ENCODE measurements around the gene PCDHA12. TPM values are rescaled to one million over a fixed set of nuclear protein-coding genes. Genes with fewer than 3 reads are reported as not detected.
"Not testable (repeated sequence)": the region's sequence is repeated elsewhere in the genome, so short reads cannot be mapped to it uniquely, and the experiment has no call there.

Gene PCDHA12
- total and polyA plus RNA-seq, 9 of the 15 experiments (the other 6 are each of a cell fraction or from before 2014, with no cell fraction given), result not detected

DNA sequence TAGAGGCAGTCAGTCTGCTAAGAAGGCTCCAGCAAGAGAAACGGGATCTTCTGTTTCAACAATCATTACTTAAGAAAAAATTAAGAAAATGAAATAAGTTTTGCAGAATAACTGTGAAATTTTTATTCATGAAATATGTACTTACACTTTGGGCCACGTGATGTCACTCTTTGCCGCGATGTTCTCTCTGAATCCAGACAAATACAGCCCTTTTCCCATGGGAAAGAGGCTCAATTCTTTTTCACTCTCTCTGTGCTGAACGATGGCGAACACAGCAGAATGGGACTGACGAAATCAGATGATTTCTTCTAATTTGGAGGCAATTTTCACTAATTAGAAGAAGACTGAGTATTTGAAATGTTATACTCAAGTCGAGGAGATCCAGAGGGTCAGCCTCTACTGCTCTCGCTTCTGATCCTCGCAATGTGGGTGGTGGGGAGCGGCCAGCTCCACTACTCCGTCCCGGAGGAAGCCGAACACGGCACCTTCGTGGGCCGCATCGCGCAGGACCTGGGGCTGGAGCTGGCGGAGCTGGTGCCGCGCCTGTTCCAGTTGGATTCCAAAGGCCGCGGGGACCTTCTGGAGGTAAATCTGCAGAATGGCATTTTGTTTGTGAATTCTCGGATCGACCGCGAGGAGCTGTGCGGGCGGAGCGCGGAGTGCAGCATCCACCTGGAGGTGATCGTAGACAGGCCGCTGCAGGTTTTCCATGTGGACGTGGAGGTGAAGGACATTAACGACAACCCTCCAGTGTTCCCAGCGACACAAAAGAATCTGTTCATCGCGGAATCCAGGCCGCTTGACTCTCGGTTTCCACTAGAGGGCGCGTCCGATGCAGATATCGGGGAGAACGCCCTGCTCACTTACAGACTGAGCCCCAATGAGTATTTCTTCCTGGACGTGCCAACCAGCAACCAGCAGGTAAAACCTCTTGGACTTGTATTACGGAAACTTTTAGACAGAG is 26.7 kb upstream of the PCDHA12 start, which contains the start of gene PCDHA9:
TSS of gene PCDHA9 (plus strand) at position 244 of the 964 bp plus-strand sequence. CDS start at position 358, 114 bp downstream.
- ATAC-seq, result peak; percentile 61; the same call in 1 of the 3 replicates
- in situ Hi-C loops (cut with MboI); H4K20me1 ChIP-seq (replicated peaks; ENCODE audit: control insufficient read depth, insufficient read depth, low read length): not testable (repeated sequence)

GRCh38 chr5:140849831-140850634 is 25.1 kb upstream of the PCDHA12 start:
- not testable (repeated sequence) for FAIRE-seq

More for the DNA sequence above, 26.7 kb upstream of the PCDHA12 start, which contains the start of gene PCDHA9:
- H3K4me1 ChIP-seq (replicated peaks in 1 of 2; ENCODE audit: control insufficient read depth in 2 of 2, insufficient read depth in 2 of 2, low read length in 2 of 2); H3K9me3 ChIP-seq (replicated peaks; ENCODE audit: control insufficient read depth, insufficient read depth, low read depth, low read length); H3K4me3 ChIP-seq; CTCF ChIA-PET (ENCODE audit: low intra/inter-chr PET ratio); POLR2A ChIA-PET; intact Hi-C loops (cut with micrococcal nuclease); H3K4me2 ChIP-seq (ENCODE audit: insufficient read depth, low read length); H3K9me1 ChIP-seq (ENCODE audit: control insufficient read depth, insufficient read depth, low read length); H3K27ac ChIP-seq (ENCODE audit: extremely low read depth, low read depth, low read length); BruUV-seq (replicated peaks); H2AFZ ChIP-seq (ENCODE audit: low read depth, low read length); FAIRE-seq; H3K27me3 ChIP-seq (ENCODE audit: control insufficient read depth in 2 of 2, insufficient read depth in 2 of 2, low read length in 2 of 2); DNase-seq (ENCODE audit: extremely low read depth in 1 of 4, low spot score in 3 of 4); H3K36me3 ChIP-seq (ENCODE audit: control insufficient read depth, insufficient read depth, low read length); H3K79me2 ChIP-seq (ENCODE audit: control insufficient read depth, insufficient read depth, low read length); H3K9ac ChIP-seq (ENCODE audit: insufficient read depth in 1 of 2, low read depth in 2 of 2, low read length in 2 of 2): not testable (repeated sequence)
- TF ChIP-seq, protein P1, sequence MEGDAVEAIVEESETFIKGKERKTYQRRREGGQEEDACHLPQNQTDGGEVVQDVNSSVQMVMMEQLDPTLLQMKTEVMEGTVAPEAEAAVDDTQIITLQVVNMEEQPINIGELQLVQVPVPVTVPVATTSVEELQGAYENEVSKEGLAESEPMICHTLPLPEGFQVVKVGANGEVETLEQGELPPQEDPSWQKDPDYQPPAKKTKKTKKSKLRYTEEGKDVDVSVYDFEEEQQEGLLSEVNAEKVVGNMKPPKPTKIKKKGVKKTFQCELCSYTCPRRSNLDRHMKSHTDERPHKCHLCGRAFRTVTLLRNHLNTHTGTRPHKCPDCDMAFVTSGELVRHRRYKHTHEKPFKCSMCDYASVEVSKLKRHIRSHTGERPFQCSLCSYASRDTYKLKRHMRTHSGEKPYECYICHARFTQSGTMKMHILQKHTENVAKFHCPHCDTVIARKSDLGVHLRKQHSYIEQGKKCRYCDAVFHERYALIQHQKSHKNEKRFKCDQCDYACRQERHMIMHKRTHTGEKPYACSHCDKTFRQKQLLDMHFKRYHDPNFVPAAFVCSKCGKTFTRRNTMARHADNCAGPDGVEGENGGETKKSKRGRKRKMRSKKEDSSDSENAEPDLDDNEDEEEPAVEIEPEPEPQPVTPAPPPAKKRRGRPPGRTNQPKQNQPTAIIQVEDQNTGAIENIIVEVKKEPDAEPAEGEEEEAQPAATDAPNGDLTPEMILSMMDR (IDR thresholded peaks at IDR 0.05 in 2 of 3, conservative IDR thresholded peaks at IDR 0.05 in 1 of 3; ENCODE audit: insufficient read depth in 2 of 3, low read depth in 1 of 3, low read length in 3 of 3), result peak in 1 of 3 experiments; percentile 14; a peak in 1 of 6 replicates
- 15% methylated on average over 29 of the region's 48 CpGs for WGBS (ENCODE audit: insufficient coverage, low coverage, missing lambda C conversion rate)

More at GRCh38 chr5:140849831-140850634, 25.1 kb upstream of the PCDHA12 start:
- H3K79me2 ChIP-seq (ENCODE audit: control insufficient read depth, insufficient read depth, low read length); in situ Hi-C loops (cut with MboI); ATAC-seq; H3K4me3 ChIP-seq; intact Hi-C loops (cut with micrococcal nuclease); H2AFZ ChIP-seq (ENCODE audit: low read depth, low read length); H3K9me1 ChIP-seq (ENCODE audit: control insufficient read depth, insufficient read depth, low read length); POLR2A ChIA-PET; H3K36me3 ChIP-seq (ENCODE audit: control insufficient read depth, insufficient read depth, low read length); CTCF ChIA-PET (ENCODE audit: low intra/inter-chr PET ratio); H3K4me1 ChIP-seq (replicated peaks in 1 of 2; ENCODE audit: control insufficient read depth in 2 of 2, insufficient read depth in 2 of 2, low read length in 2 of 2); H4K20me1 ChIP-seq (replicated peaks; ENCODE audit: control insufficient read depth, insufficient read depth, low read length); DNase-seq (ENCODE audit: extremely low read depth in 1 of 4, low spot score in 3 of 4); H3K4me2 ChIP-seq (ENCODE audit: insufficient read depth, low read length); H3K9me3 ChIP-seq (replicated peaks; ENCODE audit: control insufficient read depth, insufficient read depth, low read depth, low read length); BruUV-seq (replicated peaks); H3K27me3 ChIP-seq (ENCODE audit: control insufficient read depth in 2 of 2, insufficient read depth in 2 of 2, low read length in 2 of 2); H3K27ac ChIP-seq (ENCODE audit: extremely low read depth, low read depth, low read length); H3K9ac ChIP-seq (ENCODE audit: insufficient read depth in 1 of 2, low read depth in 2 of 2, low read length in 2 of 2): not testable (repeated sequence)
- 20% methylated on average over 55 of the region's 101 CpGs for WGBS (ENCODE audit: insufficient coverage, low coverage, missing lambda C conversion rate)
